Measurements from ENCODE around the gene WDR33. TPM values are rescaled to one million over a fixed set of nuclear protein-coding genes. Genes with fewer than 3 reads are reported as not detected.

Gene WDR33
- total and polyA plus RNA-seq, 5 donors from 2014 or later: 31.5 to 71.4 (median 36.3) TPM

DNA sequence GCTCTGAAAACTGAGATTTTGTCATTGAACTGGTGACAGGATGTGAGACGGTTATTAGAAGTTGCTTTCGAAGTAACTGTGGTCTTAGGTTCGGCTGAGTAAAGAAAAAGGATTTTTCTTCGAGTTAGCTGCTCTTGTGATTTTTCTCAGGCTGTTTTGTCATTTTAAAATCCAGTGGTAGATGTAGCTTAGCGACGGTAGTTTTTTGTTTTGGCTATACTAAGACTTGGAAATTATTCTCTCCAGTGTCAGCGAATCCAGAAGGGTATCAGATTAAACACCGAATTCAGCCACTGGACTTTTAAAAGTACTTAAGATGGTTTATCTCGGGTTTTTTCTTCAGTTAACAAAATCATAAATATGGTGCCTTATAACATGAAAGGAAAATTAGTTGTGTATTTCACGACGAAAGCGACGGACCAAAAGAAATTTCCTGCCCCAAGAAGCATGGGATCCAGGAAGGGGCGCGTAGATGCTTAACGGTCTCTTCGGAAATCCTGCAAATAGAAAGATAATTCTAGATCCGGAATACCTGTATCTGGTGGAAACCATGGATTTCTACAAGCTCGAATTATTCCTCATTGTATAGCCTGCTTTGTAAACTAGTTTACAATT is 108.5 kb downstream of the WDR33 start:
- Histone ChIP-seq H3K4me3 (ENCODE audit: low read depth, low read length) (peak overlapping the region; percentile 90), H3K4me1 (ENCODE audit: control insufficient read depth, insufficient read depth, low read length, poor library complexity, severe bottlenecking) (peaks cover 39% of the 10 kb centered on the region), H3K9me3 (ENCODE audit: control insufficient read depth in 2 of 2, low read length in 2 of 2) (no peaks in the 10 kb centered on the region), H3K27me3 (ENCODE audit: control insufficient read depth, insufficient read depth, low read length) (no peaks in the 10 kb centered on the region), H3K27ac (ENCODE audit: insufficient read depth, low read length, poor library complexity, severe bottlenecking) (peak overlapping the region; percentile 92), H3K36me3 (ENCODE audit: control insufficient read depth, insufficient read depth, low read length) (peaks cover 22% of the 10 kb centered on the region)
- Mint-ChIP-seq H3K27ac (peak overlapping the region; percentile 91 to 95 (median 94)), H3K9me3 (no peaks in the 10 kb centered on the region), H3K27me3 (peaks cover 5% of the 10 kb centered on the region), H3K36me3 (peaks cover 18% of the 10 kb centered on the region), H3K4me1 (peaks cover 28 to 53% (median 38%) of the 10 kb centered on the region in 4 donors), H3K4me3 (peak overlapping the region; percentile 86 to 94 (median 88))
- DNase-seq (no peak), ATAC-seq (ENCODE audit: low read depth in 2 of 2) (no peak)

DNA sequence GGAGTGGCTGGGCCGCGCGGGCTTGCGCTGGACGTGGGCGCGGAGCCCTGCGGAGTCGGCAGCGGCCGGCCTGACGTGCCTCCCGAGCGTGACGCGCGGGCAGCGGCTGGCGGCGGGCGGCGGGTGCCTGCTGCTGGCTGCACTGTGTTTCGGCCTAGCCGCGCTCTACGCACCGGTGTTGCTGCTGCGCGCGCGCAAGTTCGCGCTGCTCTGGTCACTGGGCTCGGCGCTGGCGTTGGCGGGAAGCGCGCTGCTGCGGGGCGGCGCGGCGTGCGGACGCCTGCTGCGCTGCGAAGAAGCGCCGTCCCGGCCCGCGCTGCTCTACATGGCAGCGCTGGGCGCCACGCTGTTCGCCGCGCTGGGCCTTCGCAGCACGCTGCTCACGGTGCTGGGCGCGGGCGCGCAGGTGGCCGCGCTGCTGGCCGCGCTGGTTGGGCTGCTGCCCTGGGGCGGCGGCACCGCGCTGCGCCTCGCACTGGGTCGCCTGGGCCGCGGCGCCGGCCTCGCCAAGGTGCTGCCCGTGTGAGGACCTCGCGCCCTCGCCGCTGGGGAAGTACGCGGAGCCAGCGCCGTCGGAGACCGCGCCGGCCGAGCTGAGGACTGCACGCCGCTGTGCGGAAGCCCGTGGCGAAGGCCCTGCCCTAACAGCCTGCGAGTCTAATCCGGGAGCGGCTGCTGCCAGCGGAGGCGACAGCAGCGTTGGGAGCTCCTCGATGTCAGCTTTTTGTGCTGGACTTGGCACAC is 109.1 kb downstream of the WDR33 start:
- H3K27ac ChIP-seq (ENCODE audit: insufficient read depth, low read length, poor library complexity, severe bottlenecking): peak overlapping the region; percentile 92
- peaks cover 17% of the 10 kb centered on the region for H3K36me3 ChIP-seq (ENCODE audit: control insufficient read depth, insufficient read depth, low read length)
- no peaks in the 10 kb centered on the region for H3K27me3 ChIP-seq (ENCODE audit: control insufficient read depth, insufficient read depth, low read length)
- peaks cover 28 to 50% (median 38%) of the 10 kb centered on the region in 4 donors for H3K4me1 Mint-ChIP-seq
- H3K9me3 ChIP-seq (ENCODE audit: control insufficient read depth in 2 of 2, low read length in 2 of 2): no peaks in the 10 kb centered on the region
- peak; percentile 76 to 80 for ATAC-seq (ENCODE audit: low read depth in 2 of 2)
- peak overlapping the region; percentile 91 to 99 (median 99) for H3K27ac Mint-ChIP-seq
- H3K4me1 ChIP-seq (ENCODE audit: control insufficient read depth, insufficient read depth, low read length, poor library complexity, severe bottlenecking): peaks cover 39% of the 10 kb centered on the region
- H3K9me3 Mint-ChIP-seq: no peaks in the 10 kb centered on the region
- H3K4me3 ChIP-seq (ENCODE audit: low read depth, low read length): peak overlapping the region; percentile 90
- H3K36me3 Mint-ChIP-seq: peaks cover 15% of the 10 kb centered on the region
- peaks cover 8% of the 10 kb centered on the region for H3K27me3 Mint-ChIP-seq
- peak overlapping the region; percentile 86 to 99 (median 96) for H3K4me3 Mint-ChIP-seq
- DNase-seq: peak; percentile 71 to 92 (median 82)

DNA sequence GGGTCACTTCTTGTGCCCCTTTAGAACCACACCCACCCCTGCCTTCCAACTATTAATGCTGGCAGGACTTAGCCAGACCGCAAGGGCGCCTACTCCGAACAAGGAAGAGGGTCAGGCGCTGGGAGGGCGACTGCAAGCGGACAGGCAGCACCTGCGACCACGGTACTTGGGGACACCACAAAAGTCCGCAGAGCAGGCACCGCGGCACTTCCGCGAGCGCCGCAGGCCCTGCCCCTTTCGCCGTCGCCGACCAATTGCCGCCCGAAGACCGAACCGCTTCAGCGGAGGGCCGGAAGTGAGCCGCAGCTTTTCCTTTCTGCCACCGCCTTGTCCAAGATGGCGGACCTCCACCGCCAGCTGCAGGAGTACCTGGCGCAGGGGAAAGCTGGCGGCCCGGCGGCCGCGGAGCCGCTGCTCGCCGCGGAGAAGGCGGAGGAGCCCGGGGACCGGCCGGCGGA is 109.7 kb downstream of the WDR33 start, which contains the start of gene SFT2D3:
Gene SFT2D3, plus strand, starts transcription at position 305 of the 458 bp plus-strand sequence. Its CDS starts 32 bp downstream, at position 337.
- peaks cover 8% of the 10 kb centered on the region for H3K27me3 Mint-ChIP-seq
- H3K4me1 Mint-ChIP-seq: peaks cover 28 to 47% (median 38%) of the 10 kb centered on the region in 4 donors
- Histone ChIP-seq H3K27me3 (ENCODE audit: control insufficient read depth, insufficient read depth, low read length) (no peaks in the 10 kb centered on the region), H3K4me1 (ENCODE audit: control insufficient read depth, insufficient read depth, low read length, poor library complexity, severe bottlenecking) (peaks cover 39% of the 10 kb centered on the region), H3K4me3 (ENCODE audit: low read depth, low read length) (peak within 1 kb of the TSS; percentile 90), H3K36me3 (ENCODE audit: control insufficient read depth, insufficient read depth, low read length) (peaks cover 13% of the 10 kb centered on the region), H3K27ac (ENCODE audit: insufficient read depth, low read length, poor library complexity, severe bottlenecking) (peak within 1 kb of the TSS; percentile 92), H3K9me3 (ENCODE audit: control insufficient read depth in 2 of 2, low read length in 2 of 2) (no peaks in the 10 kb centered on the region)
- peak; percentile 76 for ATAC-seq (ENCODE audit: low read depth in 2 of 2)
- peak within 1 kb of the TSS; percentile 95 to 99 (median 97) for H3K4me3 Mint-ChIP-seq
- H3K27ac Mint-ChIP-seq: peak within 1 kb of the TSS; percentile 99
- no peaks in the 10 kb centered on the region for H3K9me3 Mint-ChIP-seq
- peak; percentile 83 to 96 (median 91) for DNase-seq
- H3K36me3 Mint-ChIP-seq: peaks cover 15% of the 10 kb centered on the region

DNA sequence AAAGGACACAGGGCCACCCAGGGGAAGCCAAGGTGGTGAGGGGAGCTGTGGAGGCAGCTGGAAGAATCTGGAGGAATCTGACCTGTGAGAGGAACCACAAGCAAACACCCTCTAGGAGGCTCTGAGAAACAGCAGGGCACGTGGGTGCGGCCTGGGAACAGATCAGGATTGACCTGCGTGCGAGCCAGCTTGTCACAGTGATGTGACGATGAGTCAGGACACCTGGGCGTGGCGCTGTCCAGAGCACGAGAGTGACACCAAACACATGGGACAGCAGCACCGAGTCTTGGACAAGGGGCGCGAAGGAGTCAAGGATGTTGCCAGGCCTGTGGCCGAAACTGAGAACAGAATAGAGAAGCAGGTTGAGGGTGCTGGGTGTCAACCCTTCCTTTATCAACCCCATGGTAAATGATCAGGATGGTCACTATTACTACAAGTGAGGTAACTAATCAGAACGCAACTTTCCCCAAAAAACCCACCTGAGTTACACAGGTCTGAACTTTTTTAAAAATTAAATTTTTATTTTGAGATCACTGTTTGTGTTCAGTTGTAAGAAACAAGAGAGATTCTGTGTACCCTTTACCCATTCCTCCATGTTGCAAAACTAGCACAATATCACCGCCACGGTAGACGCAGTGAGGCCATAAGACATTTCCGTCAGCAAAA is 110.3 kb downstream of the WDR33 start:
- DNase-seq (peak in 1 of 3 donors; percentile 23), ATAC-seq (ENCODE audit: low read depth in 2 of 2) (peak in 1 of 2 donors; percentile 1)
- Mint-ChIP-seq H3K4me3 (peak overlapping the region; percentile 95 to 99 (median 97)), H3K9me3 (no peaks in the 10 kb centered on the region), H3K36me3 (peaks cover 15% of the 10 kb centered on the region), H3K4me1 (peaks cover 28 to 46% (median 38%) of the 10 kb centered on the region in 4 donors), H3K27me3 (peaks cover 8% of the 10 kb centered on the region), H3K27ac (peak overlapping the region; percentile 99)
- no peaks in the 10 kb centered on the region for H3K9me3 ChIP-seq (ENCODE audit: control insufficient read depth in 2 of 2, low read length in 2 of 2)
- H3K27me3 ChIP-seq (ENCODE audit: control insufficient read depth, insufficient read depth, low read length): no peaks in the 10 kb centered on the region
- H3K4me3 ChIP-seq (ENCODE audit: low read depth, low read length): peak overlapping the region; percentile 85
- peak overlapping the region; percentile 92 for H3K27ac ChIP-seq (ENCODE audit: insufficient read depth, low read length, poor library complexity, severe bottlenecking)
- peaks cover 39% of the 10 kb centered on the region for H3K4me1 ChIP-seq (ENCODE audit: control insufficient read depth, insufficient read depth, low read length, poor library complexity, severe bottlenecking)
- H3K36me3 ChIP-seq (ENCODE audit: control insufficient read depth, insufficient read depth, low read length): peaks cover 12% of the 10 kb centered on the region

DNA sequence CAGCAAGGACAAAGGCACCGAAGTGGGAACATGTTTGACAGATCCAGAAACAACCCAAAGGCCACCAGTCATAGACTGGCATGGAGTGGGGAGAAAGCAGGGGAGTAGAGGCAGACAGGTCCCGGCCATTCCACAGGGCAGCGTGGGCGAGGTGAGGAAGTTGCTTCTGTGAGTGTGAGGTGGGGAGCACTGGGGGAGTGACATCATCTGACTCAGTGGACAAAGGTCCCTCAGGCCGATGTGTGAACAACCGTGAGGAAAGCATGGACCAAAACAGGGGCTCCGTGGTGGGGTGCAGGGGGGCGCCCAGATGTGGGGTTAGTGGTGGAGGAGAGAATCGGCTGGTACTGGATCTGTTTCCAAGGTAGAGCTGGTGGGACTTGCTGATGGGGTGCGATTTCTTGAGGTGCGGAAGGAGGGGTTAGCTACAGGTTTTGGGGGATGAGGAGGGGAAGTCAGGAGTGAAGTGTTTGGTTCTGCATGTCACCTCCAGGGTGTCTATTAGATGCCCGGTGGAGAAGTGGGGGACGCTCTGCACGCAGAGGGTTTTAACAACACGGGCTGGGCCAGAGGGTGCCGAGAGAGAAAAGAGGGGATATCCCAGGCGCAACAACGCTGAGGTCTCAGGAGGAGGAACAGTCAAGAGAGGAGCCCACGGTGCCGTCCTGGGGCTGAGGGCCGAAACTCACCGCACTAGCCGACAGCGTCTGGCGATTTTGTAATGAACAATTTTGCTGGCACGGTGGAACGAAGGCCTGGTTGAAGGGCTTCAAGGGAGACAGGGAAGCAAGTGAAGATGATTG is 112.2 kb downstream of the WDR33 start:
- DNase-seq (no peak), ATAC-seq (ENCODE audit: low read depth in 2 of 2) (no peak)
- no peak overlapping the region for H3K27ac ChIP-seq (ENCODE audit: insufficient read depth, low read length, poor library complexity, severe bottlenecking)
- H3K4me3 Mint-ChIP-seq: peak overlapping the region in 2 of 4 donors; percentile 61 to 80
- H3K4me1 Mint-ChIP-seq: peaks cover 14 to 27% (median 22%) of the 10 kb centered on the region in 4 donors
- peaks cover 3% of the 10 kb centered on the region for H3K36me3 ChIP-seq (ENCODE audit: control insufficient read depth, insufficient read depth, low read length)
- H3K27me3 Mint-ChIP-seq: peaks cover 16% of the 10 kb centered on the region
- no peaks in the 10 kb centered on the region for H3K9me3 Mint-ChIP-seq
- no peaks in the 10 kb centered on the region for H3K9me3 ChIP-seq (ENCODE audit: control insufficient read depth in 2 of 2, low read length in 2 of 2)
- peaks cover 25% of the 10 kb centered on the region for H3K4me1 ChIP-seq (ENCODE audit: control insufficient read depth, insufficient read depth, low read length, poor library complexity, severe bottlenecking)
- no peaks in the 10 kb centered on the region for H3K27me3 ChIP-seq (ENCODE audit: control insufficient read depth, insufficient read depth, low read length)
- H3K4me3 ChIP-seq (ENCODE audit: low read depth, low read length): no peak overlapping the region
- H3K27ac Mint-ChIP-seq: peak overlapping the region in 1 of 3 donors; percentile 82
- peaks cover 9% of the 10 kb centered on the region for H3K36me3 Mint-ChIP-seq

DNA sequence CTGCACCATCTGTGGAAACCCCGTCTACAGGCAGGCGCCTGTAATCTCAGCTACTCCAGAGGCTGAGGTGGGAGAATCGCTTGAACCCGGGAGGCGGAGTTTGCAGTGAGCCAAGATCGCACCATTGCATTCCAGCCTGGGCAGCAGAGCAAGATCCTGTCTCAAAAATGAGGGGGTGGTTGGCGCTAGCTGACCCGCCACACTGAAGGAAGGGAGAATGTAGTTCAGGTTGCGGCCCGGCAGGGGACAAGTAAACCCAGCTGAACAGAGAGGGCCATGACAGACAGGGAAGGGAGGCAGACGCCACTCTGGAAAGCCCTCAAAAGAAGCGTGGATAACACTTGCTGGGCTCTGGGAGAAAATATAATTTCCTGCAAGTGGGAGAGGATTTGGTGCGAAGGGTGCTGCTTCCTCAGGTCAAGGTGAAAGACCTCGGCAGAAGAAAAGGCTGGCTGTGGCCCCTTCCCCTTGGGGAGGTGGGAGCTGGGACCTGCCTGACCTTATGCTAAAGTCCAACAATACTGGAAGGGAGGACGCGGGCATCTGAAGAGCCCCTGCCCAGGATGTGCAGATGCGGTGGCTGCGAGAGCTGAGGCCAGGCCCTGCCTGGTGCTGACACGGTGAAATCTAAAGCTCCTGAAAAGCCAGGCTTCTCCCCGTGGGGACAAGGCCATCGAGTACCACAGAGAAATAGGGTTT is 113.3 kb downstream of the WDR33 start:
- Mint-ChIP-seq H3K4me1 (peaks cover 11 to 20% (median 15%) of the 10 kb centered on the region in 4 donors), H3K4me3 (peak overlapping the region in 1 of 4 donors; percentile 76), H3K27ac (no peak overlapping the region), H3K9me3 (no peaks in the 10 kb centered on the region), H3K27me3 (peaks cover 16% of the 10 kb centered on the region), H3K36me3 (peaks cover 9% of the 10 kb centered on the region)
- H3K27me3 ChIP-seq (ENCODE audit: control insufficient read depth, insufficient read depth, low read length): no peaks in the 10 kb centered on the region
- no peaks in the 10 kb centered on the region for H3K9me3 ChIP-seq (ENCODE audit: control insufficient read depth in 2 of 2, low read length in 2 of 2)
- no peak for ATAC-seq (ENCODE audit: low read depth in 2 of 2)
- peaks cover 14% of the 10 kb centered on the region for H3K4me1 ChIP-seq (ENCODE audit: control insufficient read depth, insufficient read depth, low read length, poor library complexity, severe bottlenecking)
- H3K27ac ChIP-seq (ENCODE audit: insufficient read depth, low read length, poor library complexity, severe bottlenecking): no peak overlapping the region
- DNase-seq: no peak
- no peak overlapping the region for H3K4me3 ChIP-seq (ENCODE audit: low read depth, low read length)
- H3K36me3 ChIP-seq (ENCODE audit: control insufficient read depth, insufficient read depth, low read length): no peaks in the 10 kb centered on the region
